ENCODE data around the gene NPY1R. TPM values are rescaled to one million over a fixed set of nuclear protein-coding genes. Genes with fewer than 3 reads are reported as not detected.

The NPY1R gene
- total RNA-seq, 4 donors from 2014 or later: 5.9 to 26.8 (median 8.7) TPM

DNA sequence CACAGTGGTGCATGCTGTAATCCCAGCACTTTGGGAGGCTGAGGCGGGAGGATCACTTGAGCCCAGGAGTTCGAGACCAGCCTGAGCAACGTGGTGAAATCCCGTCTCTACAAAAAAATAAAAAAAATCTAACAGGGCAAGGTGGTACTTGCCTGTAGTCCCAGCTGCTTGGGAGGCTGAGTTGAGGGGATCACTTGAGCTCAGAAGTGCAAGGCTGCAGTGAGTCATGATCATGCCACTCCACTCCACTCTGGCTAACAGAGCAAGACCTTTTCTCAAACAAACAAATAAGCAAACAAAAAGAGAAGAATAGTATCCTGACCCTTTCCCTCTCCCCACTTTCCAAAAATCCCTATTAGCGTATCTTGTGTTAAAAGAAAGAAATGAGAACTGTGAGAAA lies 52.7 kb downstream of the NPY1R start:
- Histone ChIP-seq H3K4me3 (no peak overlapping the region), H3K27ac (no peak overlapping the region), H3K36me3 (no peaks in the 10 kb centered on the region), H3K27me3 (no peaks in the 10 kb centered on the region), H3K9me3 (no peaks in the 10 kb centered on the region), H3K4me1 (no peaks in the 10 kb centered on the region)
- intact Hi-C loops (cut with DNase I; ENCODE audit: low total_unique reads): no loop called here
- no peak for TF ChIP-seq POLR2A (IDR thresholded peaks at IDR 0.05)
- DNase-seq: no peak

DNA sequence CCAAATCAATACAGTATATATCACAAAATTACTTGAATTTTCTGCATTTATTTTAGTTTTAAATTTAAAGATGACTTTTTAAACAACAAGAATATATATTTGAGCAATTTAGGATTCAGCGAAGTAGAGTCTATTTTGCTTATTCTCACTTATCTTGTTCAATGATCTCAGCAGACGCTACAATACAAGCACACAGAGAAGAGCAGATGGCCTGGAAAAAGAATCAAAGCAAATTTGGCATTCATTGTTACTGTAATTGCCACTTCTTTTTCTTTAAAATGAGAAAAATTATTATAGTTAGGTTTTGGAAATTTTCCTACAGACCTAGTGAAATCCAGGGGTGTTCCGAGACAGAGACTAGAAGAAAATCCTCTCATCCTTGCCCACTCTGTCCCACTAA lies 57.5 kb downstream of the NPY1R start:
- Histone ChIP-seq H3K27ac (no peak overlapping the region), H3K27me3 (no peaks in the 10 kb centered on the region), H3K9me3 (no peaks in the 10 kb centered on the region), H3K36me3 (no peaks in the 10 kb centered on the region), H3K4me3 (no peak overlapping the region), H3K4me1 (no peaks in the 10 kb centered on the region)
- TF ChIP-seq, protein P1, sequence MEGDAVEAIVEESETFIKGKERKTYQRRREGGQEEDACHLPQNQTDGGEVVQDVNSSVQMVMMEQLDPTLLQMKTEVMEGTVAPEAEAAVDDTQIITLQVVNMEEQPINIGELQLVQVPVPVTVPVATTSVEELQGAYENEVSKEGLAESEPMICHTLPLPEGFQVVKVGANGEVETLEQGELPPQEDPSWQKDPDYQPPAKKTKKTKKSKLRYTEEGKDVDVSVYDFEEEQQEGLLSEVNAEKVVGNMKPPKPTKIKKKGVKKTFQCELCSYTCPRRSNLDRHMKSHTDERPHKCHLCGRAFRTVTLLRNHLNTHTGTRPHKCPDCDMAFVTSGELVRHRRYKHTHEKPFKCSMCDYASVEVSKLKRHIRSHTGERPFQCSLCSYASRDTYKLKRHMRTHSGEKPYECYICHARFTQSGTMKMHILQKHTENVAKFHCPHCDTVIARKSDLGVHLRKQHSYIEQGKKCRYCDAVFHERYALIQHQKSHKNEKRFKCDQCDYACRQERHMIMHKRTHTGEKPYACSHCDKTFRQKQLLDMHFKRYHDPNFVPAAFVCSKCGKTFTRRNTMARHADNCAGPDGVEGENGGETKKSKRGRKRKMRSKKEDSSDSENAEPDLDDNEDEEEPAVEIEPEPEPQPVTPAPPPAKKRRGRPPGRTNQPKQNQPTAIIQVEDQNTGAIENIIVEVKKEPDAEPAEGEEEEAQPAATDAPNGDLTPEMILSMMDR (IDR thresholded peaks at IDR 0.05): no peak
- no peak for TF ChIP-seq POLR2A (IDR thresholded peaks at IDR 0.05)
- DNase-seq: no peak
- intact Hi-C loops (cut with DNase I; ENCODE audit: low total_unique reads): no loop called here

Other genes starting within 250 kb of the NPY1R start
- 10 to 100 TPM; 14.9 to 34.8 (median 25.3) TPM for gene NAF1, start 165.7 kb downstream of the NPY1R start, total RNA-seq
- under 1 TPM in 2 of 4 donors, not detected in 2; 0.35 to 0.40 TPM for gene NPY5R, start 11.3 kb upstream of the NPY1R start, total RNA-seq
- gene TKTL2, start 141.2 kb upstream of the NPY1R start, total RNA-seq: under 1 TPM in 1 of 4 donors, not detected in 3; 0.07 TPM
- gene TMA16, start 162.1 kb upstream of the NPY1R start, total RNA-seq: 10 to 100 TPM; 11.2 to 49.6 (median 33.4) TPM

Data from uterus (tissue), 4 donors.